ENCODE results near the gene AGBL3.

The AGBL3 gene

DNA sequence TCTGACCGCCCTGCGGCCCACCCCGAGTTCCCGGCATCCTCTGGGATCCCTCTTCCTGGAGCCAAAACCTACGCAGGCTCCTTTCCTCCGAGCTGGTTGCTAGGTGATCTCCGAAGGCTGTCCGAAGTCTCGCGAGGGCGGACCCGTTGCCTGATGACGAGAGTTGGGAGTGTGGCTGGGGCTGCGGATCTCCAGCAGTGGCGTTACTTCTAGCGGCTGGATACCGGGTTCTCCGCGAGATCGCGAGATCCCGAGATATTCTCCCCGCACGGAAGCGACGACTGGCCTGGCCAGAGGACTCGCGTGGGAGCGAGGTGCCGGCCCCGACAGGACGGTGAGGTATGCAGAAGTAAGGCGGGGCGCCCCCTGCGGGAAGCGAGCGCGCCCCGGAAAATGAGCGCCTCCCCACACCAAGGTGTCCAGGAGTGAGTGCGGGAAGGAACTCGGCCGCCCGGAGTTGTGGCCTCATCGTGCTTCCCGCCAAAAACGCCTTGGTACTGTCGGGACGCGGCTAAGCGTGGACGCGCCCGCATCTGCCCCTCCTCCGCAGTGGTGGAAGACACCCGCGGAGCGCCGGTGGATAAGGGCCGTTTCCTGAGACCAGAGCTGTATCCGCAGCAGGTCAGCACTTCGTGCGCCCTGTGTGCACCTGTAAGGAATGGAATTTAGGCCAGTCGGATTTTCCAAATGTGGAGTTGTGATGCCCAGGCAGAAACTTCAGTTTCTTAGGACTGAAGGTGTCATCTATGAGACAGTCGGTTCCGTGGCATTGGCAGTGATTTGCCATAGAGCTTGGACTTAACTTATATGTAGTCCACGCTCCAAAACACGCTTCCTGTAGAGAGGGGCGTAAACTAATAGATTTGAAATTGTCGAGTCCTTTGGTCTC lies at the start of gene AGBL3:
AGBL3 (plus strand) TSS at position 146 of the 889 bp plus-strand sequence. CDS start 1,426 bp downstream, outside the sequence.
- Histone ChIP-seq H3K9me3 (ENCODE audit: insufficient read depth, low read length) (no peaks in the 10 kb centered on the region), H3K4me3 (ENCODE audit: insufficient read length, low read depth) (peak within 1 kb of the TSS; percentile 77), H3K9ac (ENCODE audit: insufficient read length, low read depth) (peak within 1 kb of the TSS; percentile 77), H3K27me3 (ENCODE audit: insufficient read depth, insufficient read length) (no peaks in the 10 kb centered on the region), H3K4me1 (ENCODE audit: insufficient read depth, insufficient read length) (no peaks in the 10 kb centered on the region), H3K36me3 (ENCODE audit: insufficient read depth, insufficient read length, low read length) (peaks cover 8% of the 10 kb centered on the region)
- DNase-seq (ENCODE audit: low read depth, low spot score), result peak; percentile 92
- TF ChIP-seq YY1 (IDR thresholded peaks at IDR 0.05; ENCODE audit: insufficient read depth, insufficient read length), result no peak
- TF ChIP-seq ZNF274 (IDR thresholded peaks at IDR 0.05; ENCODE audit: low read depth, low read length), result no peak
- TF ChIP-seq SUZ12 (IDR thresholded peaks at IDR 0.05; ENCODE audit: extremely low read depth, insufficient read depth, insufficient read length), result no peak

DNA sequence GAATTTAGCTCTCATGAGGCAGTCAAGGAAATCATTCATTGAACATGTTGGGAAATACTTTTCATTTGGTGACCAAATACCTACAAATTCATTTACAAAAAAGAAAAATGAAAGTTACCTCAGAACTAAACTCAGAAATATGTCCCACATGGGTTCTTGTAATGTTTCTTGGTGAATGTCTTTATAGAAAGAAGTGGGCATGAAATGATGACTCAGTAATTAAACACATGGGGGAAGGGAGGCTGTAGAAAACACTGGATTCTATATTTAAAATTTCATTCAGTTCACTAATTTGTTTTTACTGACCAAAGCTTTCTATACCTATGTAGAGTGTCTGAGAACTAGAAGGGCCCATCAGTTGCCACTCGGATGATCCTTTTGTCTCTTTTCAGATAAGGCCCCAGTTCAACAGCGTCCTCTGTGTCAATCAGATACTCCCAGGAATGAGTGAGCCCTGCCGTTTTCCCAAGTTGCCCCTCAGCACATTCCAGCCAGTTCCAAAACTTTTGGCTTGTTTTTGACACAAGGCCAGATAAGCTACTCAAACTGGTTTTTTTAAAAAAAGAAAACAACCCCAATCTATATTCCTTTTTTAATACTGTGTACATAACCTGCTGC lies 49.3 kb upstream of the AGBL3 start:
- no peak for DNase-seq (ENCODE audit: low read depth, low spot score)
- H3K4me1 ChIP-seq (ENCODE audit: insufficient read depth, insufficient read length), result no peaks in the 10 kb centered on the region
- no peak for TF ChIP-seq YY1 (IDR thresholded peaks at IDR 0.05; ENCODE audit: insufficient read depth, insufficient read length)
- H3K27me3 ChIP-seq (ENCODE audit: insufficient read depth, insufficient read length), result no peaks in the 10 kb centered on the region
- H3K9me3 ChIP-seq (ENCODE audit: insufficient read depth, low read length), result no peaks in the 10 kb centered on the region
- H3K36me3 ChIP-seq (ENCODE audit: insufficient read depth, insufficient read length, low read length), result peaks cover 74% of the 10 kb centered on the region
- H3K9ac ChIP-seq (ENCODE audit: insufficient read length, low read depth), result no peak overlapping the region
- no peak overlapping the region for H3K4me3 ChIP-seq (ENCODE audit: insufficient read length, low read depth)

- DNase-seq (ENCODE audit: low read depth, low spot score), result no peak
Observed at GRCh38 chr7:134938141-134938540, 48.2 kb upstream of the AGBL3 start.

GRCh38 chr7:134939136-134939535 lies 47.2 kb upstream of the AGBL3 start:
- TF ChIP-seq SUZ12 (IDR thresholded peaks at IDR 0.05; ENCODE audit: extremely low read depth, insufficient read depth, insufficient read length) (no peak), YY1 (IDR thresholded peaks at IDR 0.05; ENCODE audit: insufficient read depth, insufficient read length) (no peak), ZNF274 (IDR thresholded peaks at IDR 0.05; ENCODE audit: low read depth, low read length) (no peak)
- no peak for DNase-seq (ENCODE audit: low read depth, low spot score)
- no peak overlapping the region for H3K9ac ChIP-seq (ENCODE audit: insufficient read length, low read depth)
- no peaks in the 10 kb centered on the region for H3K4me1 ChIP-seq (ENCODE audit: insufficient read depth, insufficient read length)
- no peaks in the 10 kb centered on the region for H3K9me3 ChIP-seq (ENCODE audit: insufficient read depth, low read length)
- H3K36me3 ChIP-seq (ENCODE audit: insufficient read depth, insufficient read length, low read length), result peaks cover 62% of the 10 kb centered on the region
- no peaks in the 10 kb centered on the region for H3K27me3 ChIP-seq (ENCODE audit: insufficient read depth, insufficient read length)
- H3K4me3 ChIP-seq (ENCODE audit: insufficient read length, low read depth), result no peak overlapping the region

More at GRCh38 chr7:134938141-134938540, 48.2 kb upstream of the AGBL3 start:
- Histone ChIP-seq H3K4me1 (ENCODE audit: insufficient read depth, insufficient read length) (no peaks in the 10 kb centered on the region), H3K36me3 (ENCODE audit: insufficient read depth, insufficient read length, low read length) (peaks cover 72% of the 10 kb centered on the region), H3K9ac (ENCODE audit: insufficient read length, low read depth) (no peak overlapping the region), H3K27me3 (ENCODE audit: insufficient read depth, insufficient read length) (no peaks in the 10 kb centered on the region), H3K4me3 (ENCODE audit: insufficient read length, low read depth) (no peak overlapping the region), H3K9me3 (ENCODE audit: insufficient read depth, low read length) (no peaks in the 10 kb centered on the region)
- no peak for TF ChIP-seq SUZ12 (IDR thresholded peaks at IDR 0.05; ENCODE audit: extremely low read depth, insufficient read depth, insufficient read length)
- TF ChIP-seq ZNF274 (IDR thresholded peaks at IDR 0.05; ENCODE audit: low read depth, low read length), result no peak
- no peak for TF ChIP-seq YY1 (IDR thresholded peaks at IDR 0.05; ENCODE audit: insufficient read depth, insufficient read length)

DNA sequence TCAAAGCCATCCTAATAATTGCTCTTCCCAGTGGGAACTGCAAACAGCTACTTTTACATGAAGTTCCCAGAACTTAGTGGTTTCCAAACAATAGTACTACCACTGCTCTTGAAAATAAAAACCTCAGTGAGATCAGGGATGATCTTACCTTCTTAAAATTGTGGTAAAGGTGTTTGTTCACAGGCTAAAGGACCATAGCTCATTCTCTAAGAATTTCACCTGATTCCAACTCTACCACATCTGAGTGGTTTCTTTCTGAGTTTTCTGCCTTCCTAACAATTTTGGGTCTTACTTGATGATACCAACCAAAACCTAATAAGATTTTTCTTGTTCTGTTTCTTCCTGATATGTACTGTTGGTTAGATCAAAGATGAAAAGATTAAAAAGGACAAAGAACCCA lies 45.6 kb upstream of the AGBL3 start:
- no peak for DNase-seq (ENCODE audit: low read depth, low spot score)
- H3K4me1 ChIP-seq (ENCODE audit: insufficient read depth, insufficient read length), result no peaks in the 10 kb centered on the region
- H3K9ac ChIP-seq (ENCODE audit: insufficient read length, low read depth), result no peak overlapping the region
- TF ChIP-seq YY1 (IDR thresholded peaks at IDR 0.05; ENCODE audit: insufficient read depth, insufficient read length) (no peak), SUZ12 (IDR thresholded peaks at IDR 0.05; ENCODE audit: extremely low read depth, insufficient read depth, insufficient read length) (no peak), ZNF274 (IDR thresholded peaks at IDR 0.05; ENCODE audit: low read depth, low read length) (no peak)
- H3K9me3 ChIP-seq (ENCODE audit: insufficient read depth, low read length), result no peaks in the 10 kb centered on the region
- H3K27me3 ChIP-seq (ENCODE audit: insufficient read depth, insufficient read length), result no peaks in the 10 kb centered on the region
- H3K36me3 ChIP-seq (ENCODE audit: insufficient read depth, insufficient read length, low read length), result peaks cover 55% of the 10 kb centered on the region
- H3K4me3 ChIP-seq (ENCODE audit: insufficient read length, low read depth), result no peak overlapping the region

DNA sequence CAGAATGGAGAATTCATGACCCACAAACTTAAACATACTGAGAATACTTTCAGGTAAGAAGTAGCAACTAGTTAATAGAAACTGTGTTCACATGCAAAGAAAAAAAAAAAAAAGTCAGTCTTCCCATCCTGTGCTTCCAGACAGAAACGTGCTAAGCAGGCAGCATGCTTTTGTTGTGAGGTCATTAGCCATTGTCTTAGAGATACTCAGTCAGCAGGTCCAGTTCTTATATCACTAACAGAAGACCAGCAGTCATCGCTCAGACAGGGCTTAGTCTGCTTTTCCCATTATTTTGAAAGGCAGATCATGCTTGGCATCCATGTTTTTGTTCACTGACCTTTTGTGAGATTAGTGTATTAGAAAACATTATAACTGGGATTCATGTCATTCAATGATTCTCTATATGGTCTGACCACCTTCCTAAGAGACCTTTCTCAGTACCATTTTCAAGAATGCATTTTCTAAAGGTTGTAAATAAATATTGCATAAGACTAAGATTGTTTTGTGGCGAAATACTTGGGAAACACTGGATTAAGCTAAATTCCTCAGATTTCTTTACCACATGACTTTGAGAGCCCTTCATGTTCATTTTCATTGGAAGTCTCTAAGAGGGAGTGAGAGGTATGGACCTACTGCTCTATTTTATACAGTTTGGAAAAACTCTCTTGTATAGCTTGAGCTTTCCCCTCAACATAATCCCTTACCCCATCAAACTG lies 45.0 kb upstream of the AGBL3 start:
- Histone ChIP-seq H3K9me3 (ENCODE audit: insufficient read depth, low read length) (no peaks in the 10 kb centered on the region), H3K27me3 (ENCODE audit: insufficient read depth, insufficient read length) (no peaks in the 10 kb centered on the region), H3K9ac (ENCODE audit: insufficient read length, low read depth) (no peak overlapping the region), H3K4me1 (ENCODE audit: insufficient read depth, insufficient read length) (no peaks in the 10 kb centered on the region), H3K4me3 (ENCODE audit: insufficient read length, low read depth) (no peak overlapping the region), H3K36me3 (ENCODE audit: insufficient read depth, insufficient read length, low read length) (peaks cover 51% of the 10 kb centered on the region)
- peak; percentile 56 for DNase-seq (ENCODE audit: low read depth, low spot score)
- TF ChIP-seq SUZ12 (IDR thresholded peaks at IDR 0.05; ENCODE audit: extremely low read depth, insufficient read depth, insufficient read length) (no peak), ZNF274 (IDR thresholded peaks at IDR 0.05; ENCODE audit: low read depth, low read length) (no peak)

- no peak for TF ChIP-seq ZNF274 (IDR thresholded peaks at IDR 0.05; ENCODE audit: low read depth, low read length)
- TF ChIP-seq YY1 (IDR thresholded peaks at IDR 0.05; ENCODE audit: insufficient read depth, insufficient read length), result no peak
- no peak for TF ChIP-seq SUZ12 (IDR thresholded peaks at IDR 0.05; ENCODE audit: extremely low read depth, insufficient read depth, insufficient read length)
- H3K4me1 ChIP-seq (ENCODE audit: insufficient read depth, insufficient read length), result no peaks in the 10 kb centered on the region
- DNase-seq (ENCODE audit: low read depth, low spot score), result no peak
- H3K9ac ChIP-seq (ENCODE audit: insufficient read length, low read depth), result no peak overlapping the region
- no peak overlapping the region for H3K4me3 ChIP-seq (ENCODE audit: insufficient read length, low read depth)
- no peaks in the 10 kb centered on the region for H3K27me3 ChIP-seq (ENCODE audit: insufficient read depth, insufficient read length)
- H3K9me3 ChIP-seq (ENCODE audit: insufficient read depth, low read length), result no peaks in the 10 kb centered on the region
- H3K36me3 ChIP-seq (ENCODE audit: insufficient read depth, insufficient read length, low read length), result peaks cover 48% of the 10 kb centered on the region
Observed at GRCh38 chr7:134941952-134942351, 44.4 kb upstream of the AGBL3 start.
